Inflammatory macrophage (primary cell): Measurements from ENCODE around the gene UBAP1.
A peak's percentile ranks its signal among the peaks of the same experiment; 100 is the strongest.
"Not testable (repeated sequence)": the region's sequence is repeated elsewhere in the genome, so short reads cannot be mapped to it uniquely, and the experiment has no call there.

Experiments
- DNase-seq, 2 donors: peaks; one replicate each; pipeline ENCODE4 v3.0.0-alpha.2; 2020 to 2022

UBAP1 gene

DNA sequence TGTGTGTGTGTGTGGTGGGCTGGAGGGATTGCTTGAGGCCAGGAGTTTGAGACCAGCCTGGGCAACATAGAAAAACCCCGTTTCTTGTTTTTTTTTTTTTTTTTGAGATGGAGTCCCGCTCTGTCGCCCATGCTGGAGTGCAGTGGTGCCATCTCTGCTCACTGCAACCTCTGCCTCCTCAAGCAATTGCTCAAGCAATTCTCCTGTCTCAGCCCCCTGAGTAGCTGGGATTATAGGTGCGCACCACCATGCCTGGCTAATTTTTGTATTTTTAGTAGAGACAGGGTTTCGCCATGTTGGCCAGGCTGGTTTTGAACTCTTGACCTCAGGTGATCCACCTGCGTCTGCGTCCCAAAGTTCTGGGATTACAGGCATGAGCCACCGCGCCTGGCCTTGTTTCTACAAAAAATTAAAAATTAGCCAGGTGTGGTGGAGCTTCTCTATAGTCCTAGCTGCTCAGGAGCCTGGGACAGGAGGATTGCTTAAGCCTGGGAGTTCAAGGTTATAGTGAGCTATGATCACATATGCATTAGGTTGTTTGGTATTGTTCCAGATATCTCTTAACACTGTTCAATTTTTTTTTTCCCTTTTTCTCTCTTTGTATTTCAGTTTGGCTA lies 47.4 kb downstream of the UBAP1 start:
- not testable (repeated sequence) for DNase-seq

DNA sequence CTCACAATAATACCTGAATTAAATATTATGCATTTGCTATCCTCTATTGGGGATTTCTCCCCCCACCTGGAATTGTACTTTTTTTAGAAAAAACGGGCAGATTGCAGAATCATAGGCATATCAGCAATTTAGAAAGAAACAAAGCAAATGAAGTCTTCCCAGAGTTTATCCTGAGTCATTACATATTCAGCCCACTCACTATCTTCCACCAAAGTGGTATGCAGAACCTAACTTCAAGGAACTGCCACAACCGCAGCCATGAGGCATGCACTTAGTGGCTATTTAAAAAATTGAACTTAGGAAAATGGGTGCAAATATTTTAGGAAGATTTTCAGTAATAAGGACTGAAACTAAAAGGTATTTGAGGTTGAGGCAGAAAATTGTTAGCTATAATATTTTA lies 48.6 kb downstream of the UBAP1 start:
- peak; percentile 31 to 68 for DNase-seq

DNA sequence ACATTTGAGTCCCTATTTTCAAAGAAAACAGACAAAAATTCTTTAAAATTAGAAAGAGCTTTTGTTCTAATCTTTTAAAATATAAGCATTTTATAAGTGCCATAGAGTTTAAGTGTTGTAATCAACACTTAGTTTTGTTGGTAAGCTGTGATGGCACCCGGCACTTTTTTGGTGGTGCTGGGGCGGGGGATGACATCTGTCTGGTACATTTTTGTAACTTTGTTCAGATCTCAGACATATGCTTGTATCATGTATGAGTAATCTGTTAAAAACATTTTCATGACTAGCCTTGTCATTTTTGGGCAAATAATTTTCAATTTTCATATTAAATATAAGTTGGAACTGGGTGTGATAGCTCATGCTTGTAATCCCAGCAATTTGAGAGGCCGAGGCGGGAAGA lies 51.7 kb downstream of the UBAP1 start:
- DNase-seq, result no peak

DNA sequence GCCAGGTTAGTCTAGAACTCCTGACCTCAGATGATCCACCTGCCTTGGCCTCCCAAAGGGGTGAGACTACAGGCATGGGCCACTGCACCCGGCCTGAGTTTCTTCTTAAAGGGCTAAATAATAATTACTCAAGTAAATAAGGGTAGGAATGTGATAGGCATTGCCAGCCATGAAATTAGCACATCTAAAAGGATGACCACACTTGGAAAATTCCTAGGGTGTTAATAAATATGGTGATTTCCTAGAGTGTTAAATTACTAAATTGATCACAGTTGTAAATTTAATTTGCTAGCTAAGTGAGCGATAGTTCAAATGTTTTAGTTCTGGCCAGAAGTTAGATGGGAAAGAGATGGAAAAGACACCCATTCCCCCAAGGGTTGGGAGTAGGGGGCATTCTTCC lies 53.4 kb downstream of the UBAP1 start:
- no peak for DNase-seq

DNA sequence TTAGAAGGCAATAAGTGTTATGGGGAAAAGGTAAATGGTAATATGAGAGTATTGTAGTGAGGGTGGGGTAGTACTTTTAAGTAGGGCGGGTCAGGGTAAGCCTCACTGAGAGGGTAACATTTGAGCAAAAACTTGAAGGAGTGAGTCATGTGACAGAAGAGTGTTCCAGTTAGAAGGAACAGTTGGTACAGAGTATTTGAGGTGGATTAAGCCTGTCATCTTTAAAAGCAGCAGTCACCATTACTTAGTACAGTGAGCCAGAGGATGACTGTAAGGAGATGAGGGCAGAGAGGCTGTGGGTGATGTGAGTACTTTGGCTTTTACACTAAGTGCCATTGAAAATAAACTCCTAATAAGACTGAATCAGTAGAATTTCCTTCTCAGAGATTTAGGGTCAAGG lies 54.8 kb downstream of the UBAP1 start:
- no peak for DNase-seq

DNA sequence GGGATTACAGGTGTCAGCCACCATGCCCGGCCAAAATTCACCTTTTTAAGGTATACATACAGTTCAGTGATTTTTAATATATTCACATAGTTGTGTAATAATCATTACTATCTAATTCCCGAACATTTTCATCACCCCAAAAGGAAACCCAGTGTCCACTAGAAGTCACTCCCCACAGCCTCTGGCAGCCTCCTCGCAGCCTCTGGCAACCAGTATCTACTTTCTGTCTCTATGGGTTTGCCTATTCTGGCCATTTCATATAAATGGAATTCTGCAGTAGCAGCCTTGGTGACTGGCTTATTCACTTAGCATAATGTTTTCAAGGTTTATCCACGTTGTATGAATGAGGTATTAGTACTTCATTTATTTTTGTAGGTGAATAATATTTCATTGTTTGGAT lies 59.0 kb downstream of the UBAP1 start:
- no peak for DNase-seq

DNA sequence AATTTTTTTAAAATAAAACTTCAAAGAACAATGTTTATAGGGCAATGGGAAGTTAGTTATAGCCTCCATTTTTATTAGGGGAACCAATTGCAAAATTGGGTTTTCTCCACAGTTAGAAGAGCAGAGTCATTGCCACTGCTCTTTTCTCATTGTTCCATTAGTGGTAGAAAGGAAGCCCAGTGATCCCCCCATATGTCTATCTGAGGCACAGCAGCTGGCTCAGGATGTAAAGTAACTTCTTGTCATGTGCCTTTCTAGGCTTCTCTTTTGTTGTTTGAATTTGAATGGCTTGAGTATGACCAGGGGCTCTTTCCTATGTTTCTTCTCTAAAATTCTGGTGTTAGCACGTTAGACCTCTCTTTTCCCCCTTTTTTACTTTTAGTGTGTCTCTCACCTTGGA lies 61.2 kb downstream of the UBAP1 start:
- peak in 1 of 2 donors; percentile 7 for DNase-seq

DNA sequence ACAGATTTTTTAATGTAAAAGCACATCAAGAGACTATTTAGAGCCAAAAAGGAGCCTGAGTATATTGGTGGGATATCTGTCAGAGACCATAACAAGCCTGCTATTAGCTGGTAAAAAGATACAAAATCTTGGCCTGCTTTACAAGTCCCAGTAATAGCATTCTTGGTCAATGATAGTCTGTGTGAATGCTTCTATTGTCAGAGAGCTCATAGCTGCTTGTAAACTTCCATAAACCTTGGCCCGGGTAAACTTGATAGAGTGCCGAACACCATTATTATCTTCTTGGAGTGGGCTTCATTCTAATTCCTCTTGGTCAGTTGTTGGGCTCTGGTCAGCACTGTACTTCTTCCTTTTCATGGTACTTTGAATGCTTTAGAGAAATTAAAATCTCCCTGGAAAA lies 64.0 kb downstream of the UBAP1 start:
- no peak for DNase-seq

DNA sequence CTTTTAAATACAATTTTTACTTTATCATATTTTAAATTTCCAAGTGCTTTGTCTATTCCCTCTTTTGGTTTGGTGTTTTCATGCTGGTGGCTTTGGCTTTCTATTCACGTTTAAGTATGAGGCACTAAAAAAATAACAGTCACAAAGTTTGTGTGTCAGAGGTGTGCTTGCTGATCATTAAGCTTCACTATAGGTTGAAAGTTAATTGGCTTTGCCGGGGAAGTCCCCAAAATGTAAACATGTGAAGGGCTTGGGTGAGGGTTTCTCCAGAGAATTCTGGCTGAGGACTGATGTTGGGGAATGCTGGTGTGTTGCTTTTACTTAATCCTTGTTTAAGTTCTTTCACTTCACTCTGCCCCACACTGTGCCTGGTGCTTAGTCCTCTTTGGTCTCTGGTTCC lies 66.4 kb downstream of the UBAP1 start:
- not testable (repeated sequence) for DNase-seq

DNA sequence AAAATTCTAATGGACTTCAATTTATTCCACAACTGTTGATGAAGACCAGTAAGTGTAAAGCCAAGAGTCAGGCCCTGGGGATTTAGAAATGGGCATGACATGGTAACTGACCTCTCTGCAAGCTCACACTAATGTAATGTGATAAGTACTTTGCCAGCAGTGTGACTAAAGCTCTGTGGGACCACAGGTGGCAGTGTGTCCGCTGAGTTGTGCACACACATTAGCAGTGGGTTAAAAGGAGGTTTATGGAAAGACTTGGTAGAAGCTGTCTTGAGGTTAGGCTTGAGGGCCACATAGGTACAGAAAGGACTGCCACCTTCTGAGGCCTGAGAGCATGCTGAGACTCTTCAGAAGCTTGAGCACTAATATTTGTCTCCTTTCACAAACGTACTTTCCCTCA lies 67.6 kb downstream of the UBAP1 start:
- DNase-seq, result no peak

DNA sequence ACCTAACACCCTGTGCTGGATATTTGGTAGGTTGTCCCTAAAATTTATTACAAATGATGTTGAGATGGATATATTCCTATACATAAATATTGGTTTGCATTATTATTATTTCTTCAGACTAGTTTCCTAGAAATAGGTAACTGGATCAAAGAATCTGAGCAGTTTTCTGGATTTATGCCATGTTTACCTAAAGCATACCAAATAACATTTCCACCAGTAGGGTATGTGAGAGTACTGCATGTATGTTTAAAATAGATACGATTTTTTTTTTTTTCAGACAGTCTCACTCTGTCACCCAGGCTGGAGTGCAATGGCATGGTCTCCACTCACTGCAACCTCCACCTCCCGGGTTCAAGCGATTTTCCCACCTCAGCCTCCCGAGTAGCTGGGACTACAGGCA lies 68.9 kb downstream of the UBAP1 start:
- not testable (repeated sequence) for DNase-seq

DNA sequence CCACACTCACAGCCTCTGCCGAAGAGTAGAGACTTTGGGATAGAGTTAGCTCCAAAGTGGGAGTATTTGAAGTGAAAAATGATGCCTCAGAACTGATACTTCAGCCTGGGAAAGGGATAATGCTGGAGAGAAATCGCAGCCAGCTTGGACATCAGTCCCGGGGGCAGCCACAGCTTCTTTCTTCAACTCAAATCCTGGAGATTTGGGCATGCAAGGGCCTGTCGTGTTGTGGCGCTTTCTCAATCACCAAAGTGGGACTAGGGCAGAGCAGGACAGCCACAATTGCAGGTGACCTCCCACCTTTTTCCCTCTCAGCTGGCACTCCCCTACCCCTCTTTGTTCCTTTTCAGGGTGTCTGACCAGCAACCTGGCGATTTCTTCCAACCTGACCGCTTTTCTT lies 70.4 kb downstream of the UBAP1 start:
- no peak for DNase-seq

DNA sequence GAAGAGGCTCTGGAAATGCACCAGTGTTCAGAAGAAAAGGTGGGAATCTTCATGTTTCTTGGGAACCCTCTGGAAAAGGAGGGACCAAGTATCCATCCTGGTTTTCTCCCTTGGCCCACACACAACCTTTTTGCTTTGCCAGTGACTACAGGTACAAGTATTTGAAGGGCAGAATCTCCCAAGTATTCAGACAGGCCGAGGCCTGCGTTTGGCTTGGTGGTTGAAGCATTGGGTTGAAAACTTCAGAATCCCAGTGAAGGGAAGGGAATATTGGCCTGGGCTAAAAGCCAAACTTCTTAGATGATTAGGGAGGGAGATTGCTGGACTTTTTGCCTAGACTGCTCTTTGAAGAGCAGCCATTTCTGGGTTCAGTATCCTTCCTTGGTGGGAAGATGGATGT lies 71.9 kb downstream of the UBAP1 start:
- no peak for DNase-seq

DNA sequence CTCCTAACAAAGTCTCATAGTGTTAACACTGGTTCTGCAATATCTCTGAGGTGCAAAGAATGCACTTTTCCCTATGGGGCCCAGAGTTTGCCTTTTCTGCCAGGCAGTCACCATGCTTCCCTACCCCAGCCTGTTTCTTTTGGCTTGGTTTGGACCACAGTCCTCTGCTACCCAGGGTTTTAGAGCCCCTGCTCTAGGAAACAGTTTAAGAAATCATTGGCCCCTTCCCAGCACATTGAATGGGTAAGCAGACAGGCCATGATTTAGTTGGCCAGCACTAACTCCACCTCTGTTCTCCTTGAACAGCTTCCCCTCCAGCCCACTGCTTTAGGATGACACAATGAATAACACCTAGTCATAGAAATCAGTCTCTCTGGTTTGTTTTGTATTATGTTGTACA lies 73.2 kb downstream of the UBAP1 start:
- no peak for DNase-seq

DNA sequence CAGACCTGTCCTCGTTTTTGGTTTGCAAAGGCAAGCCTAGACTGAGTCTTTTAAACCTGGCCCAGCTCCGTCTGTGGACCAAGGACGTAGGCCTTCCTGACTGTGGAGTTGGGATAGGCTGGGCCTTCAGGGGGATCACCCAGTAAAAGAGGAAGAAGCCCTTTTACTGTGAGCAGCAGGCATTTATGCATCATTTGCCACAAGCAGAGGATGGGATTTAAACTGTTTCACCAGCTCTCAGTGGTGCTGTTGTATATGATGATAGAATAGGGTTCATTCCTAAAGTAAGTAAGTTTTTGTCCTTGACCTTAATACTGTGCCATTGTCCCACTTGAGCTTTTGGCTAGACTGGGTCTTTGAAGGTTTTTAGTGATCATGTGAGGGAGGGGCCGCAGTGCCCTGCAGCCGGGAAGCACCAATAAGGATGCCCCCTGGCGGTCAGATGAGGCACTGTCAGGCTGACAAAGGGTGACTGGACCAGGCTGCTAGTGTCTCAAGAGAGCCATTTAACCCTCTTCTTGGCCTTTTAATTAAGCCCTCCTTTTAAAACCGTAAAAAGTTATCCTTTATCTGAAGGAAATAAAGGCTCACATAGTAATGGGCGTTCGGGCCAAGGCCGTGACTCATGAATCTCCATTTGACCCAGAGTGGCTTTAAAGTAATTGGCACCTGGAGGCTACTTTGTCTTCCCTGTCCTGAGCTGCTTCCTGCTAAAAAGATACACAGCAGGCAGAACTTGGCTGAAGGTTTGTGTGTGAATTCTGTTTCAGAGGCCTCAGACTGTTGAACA lies 74.0 kb downstream of the UBAP1 start:
- peak; percentile 46 to 51 for DNase-seq

DNA sequence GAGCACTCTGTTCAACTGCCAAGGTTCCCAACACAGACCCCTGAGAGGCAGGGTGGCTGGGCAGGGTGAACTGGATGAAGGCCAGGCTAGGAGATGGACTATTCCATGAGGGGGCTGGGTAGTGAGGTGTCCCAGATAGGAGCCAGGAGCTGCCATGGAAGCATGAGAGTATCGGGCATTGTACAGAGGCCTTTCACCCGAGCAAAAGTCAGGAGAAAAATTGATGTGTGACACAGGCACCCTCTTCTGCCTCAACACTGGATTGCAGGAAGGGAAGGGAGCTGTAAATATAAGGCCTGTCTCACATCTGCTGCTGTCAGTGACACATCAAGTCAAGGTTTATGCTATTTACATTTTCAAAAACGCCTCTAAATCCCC lies 74.6 kb downstream of the UBAP1 start:
- no peak for DNase-seq

DNA sequence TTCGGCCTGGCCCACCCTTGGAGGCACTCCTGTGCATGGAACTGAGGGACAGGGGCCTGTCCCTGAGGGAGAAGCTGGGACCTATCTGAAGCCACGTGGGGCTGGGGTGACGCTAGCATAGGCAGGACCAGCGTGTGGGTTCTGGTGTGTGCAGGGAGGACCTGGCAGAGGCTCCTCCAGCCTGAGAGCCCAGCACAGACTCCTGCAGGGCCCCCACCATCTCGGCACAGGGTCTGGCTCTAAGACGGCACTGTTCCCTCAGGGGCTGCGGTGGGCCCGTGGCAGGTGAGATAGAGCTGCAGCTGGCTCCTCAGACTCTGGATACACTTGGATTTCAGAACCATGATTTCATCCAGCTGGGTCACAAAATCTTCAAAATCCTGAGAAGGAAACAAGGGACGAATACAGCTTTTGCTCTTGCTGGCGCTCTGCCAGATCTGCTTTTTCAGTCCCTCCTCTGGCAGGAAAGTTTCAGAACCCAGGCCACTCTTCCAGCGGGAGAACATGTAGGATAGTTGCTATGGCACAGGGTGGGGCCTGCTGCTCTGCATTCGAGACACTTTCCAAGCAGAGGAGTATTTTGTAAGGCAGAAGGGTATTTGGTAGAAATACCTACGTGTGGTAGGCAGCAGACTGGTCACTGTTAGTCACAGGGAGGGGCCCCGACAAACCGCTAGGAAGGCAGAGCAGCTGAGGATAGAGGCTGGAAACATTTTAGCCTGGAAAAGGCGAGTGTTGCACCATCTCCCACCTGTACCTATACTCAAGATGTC lies 75.5 kb downstream of the UBAP1 start:
- DNase-seq, result no peak

DNA sequence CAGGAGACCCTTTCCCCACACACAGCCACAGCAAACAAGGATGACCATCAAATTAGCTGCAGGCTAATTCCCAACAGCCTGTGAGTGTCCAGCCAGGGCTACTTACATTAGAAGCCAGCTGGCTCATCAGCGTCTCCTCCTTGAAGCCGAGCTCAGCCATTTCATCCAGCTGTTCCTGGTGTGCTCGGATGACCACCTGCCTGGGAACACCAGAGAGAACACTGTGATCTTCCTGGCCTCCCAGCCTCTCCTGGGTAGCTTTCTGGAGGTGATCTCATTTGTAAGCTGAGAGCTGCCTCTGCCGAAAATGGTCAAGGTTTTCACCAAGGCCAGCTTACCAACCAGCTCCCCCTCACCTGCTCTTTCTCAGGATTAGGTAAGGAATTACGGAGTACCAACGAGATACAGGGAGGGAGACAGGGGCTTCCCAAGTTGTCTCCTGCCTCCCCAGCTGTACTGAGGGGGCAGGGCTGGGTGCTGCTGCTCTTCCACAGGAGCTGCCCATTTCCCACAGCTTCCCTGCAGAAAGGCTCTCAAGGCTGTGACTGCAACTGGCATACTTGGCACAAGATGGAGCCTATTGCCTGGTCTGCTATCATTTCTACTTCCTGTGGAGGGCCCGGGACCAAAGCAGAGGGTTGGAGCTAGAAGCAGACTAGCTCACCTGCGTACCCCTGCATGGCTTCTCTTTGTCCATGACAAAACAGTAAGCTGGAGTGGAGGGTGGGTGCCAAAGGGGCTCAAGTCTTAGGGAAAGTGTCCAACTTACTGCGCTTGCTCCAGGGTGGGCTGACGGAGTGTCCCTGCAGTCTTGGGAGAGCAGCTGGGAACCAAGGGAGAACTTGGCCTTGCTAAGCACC lies 76.4 kb downstream of the UBAP1 start:
- no peak for DNase-seq

DNA sequence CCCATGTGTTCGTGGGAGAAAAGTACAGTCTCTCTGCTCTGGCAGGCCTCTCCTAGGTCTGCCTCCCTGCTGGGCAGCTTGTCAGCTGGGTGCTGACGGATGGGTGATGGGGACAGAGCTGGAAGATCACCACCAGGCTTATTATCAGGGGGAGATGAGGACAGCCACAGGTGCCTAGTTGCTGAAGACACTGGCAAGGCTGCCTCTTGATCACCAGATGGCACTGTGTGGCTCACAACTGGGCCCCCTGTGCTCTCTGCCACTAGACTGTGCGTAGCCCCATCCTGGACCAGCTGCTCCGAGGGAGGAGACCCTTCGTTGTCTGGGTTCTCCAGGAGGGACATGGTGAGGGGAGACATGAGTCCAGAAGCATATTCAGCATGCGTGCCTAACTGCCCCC lies 77.3 kb downstream of the UBAP1 start:
- no peak for DNase-seq

DNA sequence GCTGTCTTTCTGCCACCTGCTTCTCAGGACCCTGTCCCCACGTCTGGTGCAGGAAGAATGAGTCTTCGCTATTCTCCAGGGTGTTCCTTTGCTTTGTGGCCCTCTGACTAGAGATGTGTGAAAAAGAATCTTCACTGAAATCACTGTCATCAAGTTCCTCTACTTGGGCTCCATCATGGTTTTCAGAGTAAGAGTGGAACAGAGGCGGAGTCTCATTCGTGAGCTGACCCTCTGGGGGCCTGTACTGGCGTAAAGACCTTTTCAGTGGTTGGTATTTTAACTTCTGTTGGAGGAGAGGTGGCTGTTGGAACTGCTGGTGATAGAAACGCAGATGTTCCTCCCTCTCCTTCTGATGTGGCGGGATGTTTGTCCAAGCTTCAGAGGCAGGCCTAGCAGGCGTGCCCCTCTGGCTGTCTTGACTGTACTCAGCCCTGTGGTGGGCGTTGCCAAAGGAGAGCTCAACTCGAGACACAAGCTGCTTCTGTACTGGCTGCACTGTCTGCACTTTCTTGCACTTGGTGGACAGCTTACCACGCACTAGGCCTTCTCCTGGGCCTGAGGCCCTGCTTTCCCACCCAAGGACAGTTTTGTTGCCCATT lies 78.2 kb downstream of the UBAP1 start:
- no peak for DNase-seq

DNA sequence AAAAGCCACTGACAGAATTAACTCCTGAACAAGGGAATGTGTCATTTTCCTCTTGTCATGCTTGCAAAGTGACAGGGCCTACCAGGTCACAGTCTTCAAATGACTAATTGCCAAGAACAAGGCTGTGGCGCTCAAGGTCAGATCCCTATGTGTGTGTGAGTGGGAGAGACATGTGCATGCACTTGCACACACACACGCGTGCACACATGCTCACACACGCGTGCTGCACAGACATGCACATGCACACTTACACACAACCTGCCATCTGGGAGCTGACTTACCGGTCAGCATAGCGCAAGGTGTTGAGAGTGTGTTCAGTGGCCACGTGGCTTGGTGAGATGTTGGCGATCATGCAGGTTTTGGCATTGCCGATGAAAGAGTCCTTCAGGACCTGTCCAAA lies 80.5 kb downstream of the UBAP1 start:
- no peak for DNase-seq

DNA sequence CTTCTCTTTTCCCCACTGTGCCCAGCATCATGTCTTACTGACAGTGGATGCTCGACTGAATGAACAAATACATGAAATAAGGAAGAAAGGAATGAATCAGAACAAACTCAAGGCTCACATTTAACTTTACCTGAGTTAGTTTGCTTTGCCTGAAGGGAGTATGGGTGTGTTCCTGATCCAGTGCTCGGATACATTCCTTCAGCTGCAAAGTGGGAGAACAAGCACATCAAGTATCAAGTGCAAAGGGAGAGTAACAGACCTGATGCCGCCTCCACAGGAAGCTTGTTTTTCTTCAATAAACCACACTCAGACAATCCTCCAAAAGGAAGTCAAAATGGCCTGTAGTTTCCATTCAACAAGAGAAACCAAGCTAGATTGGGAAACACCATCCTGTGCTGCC lies 84.1 kb downstream of the UBAP1 start:
- DNase-seq, result peak in 1 of 2 donors; percentile 14
